WTC11 (cell line): ENCODE results near the gene AGER.

Experiments used
- ATF2 ChIP-seq: sonication (generic); formaldehyde crosslinking; IDR thresholded peaks from 2 replicates; pipeline ENCODE4 v1.8.1; 2022; ENCODE audit warnings: low read depth, missing genetic modification reagents, borderline replicate concordance
- ATF3 ChIP-seq: sonication (generic); formaldehyde crosslinking; conservative IDR thresholded peaks from 2 replicates; pipeline ENCODE4 v1.8.1; 2022; ENCODE audit warnings: mild to moderate bottlenecking, missing genetic modification reagents
- GABPB1 ChIP-seq: sonication (generic); formaldehyde crosslinking; IDR thresholded peaks from 2 replicates; pipeline ENCODE4 v1.8.1; 2023; ENCODE audit warnings: mild to moderate bottlenecking, missing genetic modification reagents
- MLX ChIP-seq: sonication (generic); formaldehyde crosslinking; IDR thresholded peaks from 2 replicates; pipeline ENCODE4 v1.8.1; 2023; ENCODE audit warnings: mild to moderate bottlenecking, missing genetic modification reagents, moderate library complexity
- NR2C2 ChIP-seq: sonication (generic); formaldehyde crosslinking; IDR thresholded peaks from 2 replicates; pipeline ENCODE4 v1.8.0; 2022; ENCODE audit warnings: mild to moderate bottlenecking, missing genetic modification reagents
- SMAD3 ChIP-seq: sonication (generic); formaldehyde crosslinking; IDR thresholded peaks from 2 replicates; pipeline ENCODE4 v1.8.0; 2022; ENCODE audit warnings: missing genetic modification reagents, mild to moderate bottlenecking, borderline replicate concordance
- TEAD4 ChIP-seq: sonication (generic); formaldehyde crosslinking; IDR thresholded peaks from 2 replicates; pipeline ENCODE4 v1.8.0; 2022; ENCODE audit warnings: mild to moderate bottlenecking, missing genetic modification reagents
- ZBTB21 ChIP-seq: sonication (generic); formaldehyde crosslinking; IDR thresholded peaks from 2 replicates; pipeline ENCODE4 v1.8.1; 2023; ENCODE audit warnings: mild to moderate bottlenecking, missing genetic modification reagents, borderline replicate concordance
- TF ChIP-seq, protein P1 (sequence below): fragments of 200-600 bp; IDR thresholded peaks from 2 replicates; pipeline ENCODE4 v1.8.0; 2022; ENCODE audit warnings: antibody characterized with exemption
- TF ChIP-seq, protein P2 (sequence below): sonication (generic); formaldehyde crosslinking; IDR thresholded peaks from 2 replicates; pipeline ENCODE4 v1.8.0; 2022; ENCODE audit warnings: mild to moderate bottlenecking, missing genetic modification reagents

DNA sequence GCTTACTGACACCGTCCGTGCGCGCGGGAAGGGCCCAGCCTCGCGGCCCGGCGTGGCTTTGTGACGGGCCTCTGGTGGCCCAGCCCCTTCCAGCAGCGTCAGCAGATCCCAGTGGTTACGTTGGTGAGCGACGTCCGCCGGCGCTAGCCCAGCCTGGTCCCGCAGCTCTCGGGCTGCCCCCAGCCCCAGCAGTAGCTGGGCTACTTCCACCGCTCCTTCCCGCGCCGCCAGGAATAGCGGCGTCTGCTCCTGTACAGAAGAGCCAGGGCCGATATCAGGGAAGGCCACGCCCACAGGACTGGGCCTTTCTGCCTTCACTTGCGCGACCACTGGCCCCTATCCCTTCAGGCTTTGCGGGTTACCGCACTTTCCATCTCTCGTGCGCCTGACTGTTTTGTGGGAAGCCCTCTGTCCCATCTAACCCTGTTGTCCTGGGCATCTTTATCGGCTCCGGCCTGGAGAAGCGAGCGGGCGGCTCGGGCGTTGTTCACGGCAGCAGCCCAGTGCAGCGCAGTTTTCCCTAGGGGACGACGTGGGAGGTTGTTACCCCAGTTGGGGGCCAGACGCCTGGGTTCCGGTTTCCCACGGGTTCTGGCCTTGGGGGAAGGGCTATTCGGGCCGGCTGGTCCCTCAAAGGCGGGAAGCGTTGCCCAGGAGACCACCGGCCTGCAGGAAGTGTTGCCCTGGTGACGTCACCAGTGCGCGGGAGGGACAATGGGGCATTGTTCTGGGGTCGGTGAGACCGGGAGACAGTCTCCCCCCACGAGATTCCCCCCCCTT, 12.0 kb upstream of the AGER start:
- TF ChIP-seq, protein P1, sequence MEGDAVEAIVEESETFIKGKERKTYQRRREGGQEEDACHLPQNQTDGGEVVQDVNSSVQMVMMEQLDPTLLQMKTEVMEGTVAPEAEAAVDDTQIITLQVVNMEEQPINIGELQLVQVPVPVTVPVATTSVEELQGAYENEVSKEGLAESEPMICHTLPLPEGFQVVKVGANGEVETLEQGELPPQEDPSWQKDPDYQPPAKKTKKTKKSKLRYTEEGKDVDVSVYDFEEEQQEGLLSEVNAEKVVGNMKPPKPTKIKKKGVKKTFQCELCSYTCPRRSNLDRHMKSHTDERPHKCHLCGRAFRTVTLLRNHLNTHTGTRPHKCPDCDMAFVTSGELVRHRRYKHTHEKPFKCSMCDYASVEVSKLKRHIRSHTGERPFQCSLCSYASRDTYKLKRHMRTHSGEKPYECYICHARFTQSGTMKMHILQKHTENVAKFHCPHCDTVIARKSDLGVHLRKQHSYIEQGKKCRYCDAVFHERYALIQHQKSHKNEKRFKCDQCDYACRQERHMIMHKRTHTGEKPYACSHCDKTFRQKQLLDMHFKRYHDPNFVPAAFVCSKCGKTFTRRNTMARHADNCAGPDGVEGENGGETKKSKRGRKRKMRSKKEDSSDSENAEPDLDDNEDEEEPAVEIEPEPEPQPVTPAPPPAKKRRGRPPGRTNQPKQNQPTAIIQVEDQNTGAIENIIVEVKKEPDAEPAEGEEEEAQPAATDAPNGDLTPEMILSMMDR: no peak
- TF ChIP-seq MLX (CRISPR knock-in tag) (0 out of 2 replicates have a peak, but pooled peaks have one; percentile 68), NR2C2 (CRISPR knock-in tag) (0 out of 2 replicates have a peak, but pooled peaks have one; percentile 42), ATF2 (CRISPR knock-in tag) (peak; percentile 11; the same call in 1 of the 2 replicates), TEAD4 (no peak), GABPB1 (CRISPR knock-in tag) (no peak; the same call in 1 of the 2 replicates), ZBTB21 (CRISPR knock-in tag) (0 out of 2 replicates have a peak, but pooled peaks have one; percentile 7), SMAD3 (no peak), ATF3 (CRISPR knock-in tag) (no peak)
- TF ChIP-seq, protein P2, sequence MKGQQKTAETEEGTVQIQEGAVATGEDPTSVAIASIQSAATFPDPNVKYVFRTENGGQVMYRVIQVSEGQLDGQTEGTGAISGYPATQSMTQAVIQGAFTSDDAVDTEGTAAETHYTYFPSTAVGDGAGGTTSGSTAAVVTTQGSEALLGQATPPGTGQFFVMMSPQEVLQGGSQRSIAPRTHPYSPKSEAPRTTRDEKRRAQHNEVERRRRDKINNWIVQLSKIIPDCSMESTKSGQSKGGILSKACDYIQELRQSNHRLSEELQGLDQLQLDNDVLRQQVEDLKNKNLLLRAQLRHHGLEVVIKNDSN: peak; percentile 28; the same call in 1 of the 2 replicates
